GM10248 (cell line): Measurements from ENCODE around the gene MTMR12.

Experiments
- CTCF ChIA-PET: fragments of 300-600 bp; sonication (Branson Sonifier 250); formaldehyde crosslinking; extraction: SDS; loops from one replicate; lab custom pipeline; 2021; ENCODE audit warnings: antibody characterized with exemption; lab: Yijun Ruan, JAX
- POLR2A ChIA-PET: fragments of 350-650 bp; sonication (Branson Sonifier 250); formaldehyde crosslinking; extraction: SDS; loops from one replicate; lab custom pipeline; 2020; ENCODE audit warnings: antibody characterized with exemption; lab: Yijun Ruan, JAX
- DNase-seq: peaks from one replicate; pipeline ENCODE4 v3.0.0; 2012; ENCODE audit errors: extremely low spot score
- CTCF ChIP-seq: IDR thresholded peaks from 2 replicates; pipeline ENCODE4 v1.5.1; 2012; ENCODE audit warnings: mild to moderate bottlenecking, low read depth; ENCODE audit errors: extremely low read depth, missing control alignments, control extremely low read depth

MTMR12 gene

GRCh38 chr5:32261198-32261597, 51.5 kb downstream of the MTMR12 start:
- no peak for TF ChIP-seq CTCF
- peak; percentile 45 for DNase-seq
- ChIA-PET CTCF (interaction anchor here (1.1 to 3.8 kb wide), 6 partner anchors 9 to 68 kb away, joined by 3 to 11 read pairs (median 4); no protein-coding TSS in a partner anchor), POLR2A (no interaction called here)

- ChIA-PET CTCF (interaction anchor here (1.3 to 3.6 kb wide), 7 partner anchors 10 to 145 kb away, joined by 3 to 14 read pairs (median 6); no protein-coding TSS in a partner anchor), POLR2A (no interaction called here)
- DNase-seq: no peak
- TF ChIP-seq CTCF: no peak
These were observed 53.7 kb downstream of the MTMR12 start for GRCh38 chr5:32259033-32259432.

DNA sequence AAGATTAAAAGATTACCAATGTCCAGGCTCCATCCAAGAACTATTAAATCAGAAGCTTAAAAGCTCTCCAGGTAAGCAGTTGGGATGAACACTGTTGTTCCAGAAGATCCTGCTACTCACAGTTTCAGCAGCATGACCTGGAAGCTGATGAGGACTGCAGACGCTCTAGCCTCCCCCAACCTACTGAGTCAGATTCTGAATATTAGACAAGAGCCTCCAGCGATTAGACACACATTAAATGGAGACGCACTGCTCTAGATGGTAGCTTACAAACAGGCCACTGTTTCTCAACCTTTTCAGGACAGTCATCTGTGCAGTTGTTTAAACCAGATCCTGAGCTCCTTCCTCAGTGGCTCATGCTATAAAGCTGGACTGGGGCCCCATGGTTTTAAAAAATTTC, 54.3 kb downstream of the MTMR12 start:
- TF ChIP-seq CTCF: no peak
- DNase-seq: no peak
- CTCF ChIA-PET: interaction anchor here (1.3 to 3.6 kb wide), 8 partner anchors 10 to 145 kb away, joined by 3 to 14 read pairs (median 6); no protein-coding TSS in a partner anchor
- POLR2A ChIA-PET: no interaction called here

- DNase-seq: no peak
- CTCF ChIA-PET: interaction anchor here (0.9 to 2.6 kb wide), 3 partner anchors 14 to 68 kb away, joined by 3 to 10 read pairs (median 3); no protein-coding TSS in a partner anchor
- POLR2A ChIA-PET: no interaction called here
- no peak for TF ChIP-seq CTCF
These were observed 57.2 kb downstream of the MTMR12 start for GRCh38 chr5:32255540-32255900.

DNA sequence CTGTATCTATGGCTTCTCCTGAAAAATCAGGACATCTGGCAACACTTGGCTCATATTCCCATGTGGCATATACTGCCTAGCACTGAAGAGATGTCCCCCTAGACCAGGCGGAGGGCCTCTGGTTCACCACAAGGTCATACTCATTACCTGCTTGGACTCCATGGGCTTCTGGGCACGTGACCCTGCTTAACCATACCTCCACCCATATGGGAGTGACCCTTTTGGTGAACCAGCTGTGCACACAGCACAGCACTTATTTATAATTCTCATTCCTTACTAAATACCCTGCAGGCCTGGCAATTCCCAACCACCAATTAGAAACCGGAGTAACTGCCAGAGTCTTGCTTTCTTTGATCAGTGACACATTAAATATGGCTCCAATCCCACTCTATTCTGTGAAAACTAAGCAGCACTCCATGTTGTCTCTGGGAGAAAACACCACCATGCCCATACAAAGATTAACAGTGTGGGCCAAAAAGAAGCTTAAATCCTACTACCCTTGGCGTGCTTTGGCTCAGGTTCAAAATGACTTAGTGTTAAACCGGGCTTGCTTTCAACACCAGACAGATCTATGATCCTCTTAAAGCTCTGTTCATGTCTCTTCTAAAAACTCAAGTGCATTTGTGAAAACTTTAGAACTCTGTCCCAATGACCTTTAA, 57.7 kb downstream of the MTMR12 start:
- DNase-seq: no peak
- TF ChIP-seq CTCF: no peak
- ChIA-PET CTCF (interaction anchor here (0.9 to 2.6 kb wide), 3 partner anchors 14 to 68 kb away, joined by 3 to 10 read pairs (median 3); no protein-coding TSS in a partner anchor), POLR2A (no interaction called here)

DNA sequence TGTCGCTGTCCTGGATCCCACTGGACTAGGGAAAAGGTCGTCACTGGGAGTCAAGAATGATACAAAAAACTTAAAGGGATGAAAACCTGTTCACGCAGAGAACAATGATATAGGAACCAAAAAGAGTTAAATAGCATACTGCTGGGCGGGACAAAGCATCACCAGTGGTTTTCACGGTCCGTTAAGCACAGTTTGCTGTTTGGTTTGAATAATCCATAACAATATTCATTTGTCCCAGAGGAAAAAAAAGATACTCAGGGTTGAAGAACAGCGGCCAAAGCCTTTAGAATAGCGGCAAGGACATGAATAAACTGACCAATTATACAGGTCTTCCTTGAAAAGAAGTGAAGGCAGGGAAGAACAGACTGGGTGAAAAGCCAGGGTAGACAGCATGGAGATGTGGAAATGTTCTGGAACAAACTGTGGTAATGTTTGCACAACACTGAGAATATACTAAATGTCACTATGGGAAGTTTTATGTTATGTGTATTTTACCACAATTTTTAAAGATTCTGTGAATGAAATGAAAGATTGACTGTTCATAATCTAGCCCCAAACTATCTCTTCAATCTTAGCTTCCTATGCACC, 60.8 kb downstream of the MTMR12 start:
- POLR2A ChIA-PET: no interaction called here
- no peak for DNase-seq
- no peak for TF ChIP-seq CTCF
- CTCF ChIA-PET: interaction anchor here (1.2 kb wide), 1 partner anchor 11 kb away, joined by 3 read pairs; no protein-coding TSS in a partner anchor
